Loucy (cell line): Measurements from ENCODE around the gene FANCE.

Experiments used
- H2AFZ ChIP-seq: fragments of 200-600 bp; sonication (generic); 2 replicates; pipeline ENCODE4 v1.6.0; 2016; ENCODE audit warnings: antibody characterized with exemption, mild to moderate bottlenecking, low read length, moderate library complexity
- H3F3A ChIP-seq: fragments of 200-600 bp; 2 replicates; pipeline ENCODE4 v1.6.0; 2016; ENCODE audit warnings: antibody characterized with exemption, low read depth, mild to moderate bottlenecking
- H3K27me3 ChIP-seq: fragments of 200-600 bp; sonication (generic); 2 replicates; pipeline ENCODE4 v1.6.1; 2014; ENCODE audit warnings: low read length, mild to moderate bottlenecking; ENCODE audit not compliant: insufficient read depth, poor library complexity, severe bottlenecking
- H3K36me3 ChIP-seq: fragments of 200-600 bp; sonication (generic); 2 replicates; pipeline ENCODE4 v1.6.1; 2016; ENCODE audit warnings: low read length; ENCODE audit not compliant: insufficient read depth
- H3K4me1 ChIP-seq: fragments of 200-600 bp; sonication (generic); 2 replicates; pipeline ENCODE4 v1.5.1; 2014; ENCODE audit warnings: low read length, mild to moderate bottlenecking; ENCODE audit not compliant: insufficient read depth, poor library complexity, severe bottlenecking
- H3K4me2 ChIP-seq: fragments of 200-600 bp; sonication (generic); 2 replicates; pipeline ENCODE4 v1.6.0; 2014; ENCODE audit warnings: antibody characterized with exemption, low read length, low read depth, mild to moderate bottlenecking; ENCODE audit not compliant: poor library complexity, severe bottlenecking
- H3K4me3 ChIP-seq: fragments of 200-600 bp; sonication (generic); 2 replicates; pipeline ENCODE4 v1.5.1; 2014; ENCODE audit warnings: low read length, mild to moderate bottlenecking, mixed read lengths; ENCODE audit not compliant: poor library complexity, severe bottlenecking
- H3K79me2 ChIP-seq: fragments of 200-600 bp; sonication (generic); 2 replicates; pipeline ENCODE4 v1.6.1; 2014; ENCODE audit warnings: low read length; ENCODE audit not compliant: insufficient read depth
- H3K9ac ChIP-seq: fragments of 200-600 bp; sonication (generic); 2 replicates; pipeline ENCODE4 v1.6.0; 2014; ENCODE audit warnings: mild to moderate bottlenecking, low read depth, low read length, moderate library complexity; ENCODE audit not compliant: poor library complexity, severe bottlenecking
- H3K9me2 ChIP-seq: fragments of 200-600 bp; sonication (generic); replicated peaks from 2 replicates; pipeline ENCODE4 v1.6.1; 2016; ENCODE audit warnings: low read depth, low read length, mixed read lengths
- H3K9me3 ChIP-seq: fragments of 200-600 bp; sonication (generic); 2 replicates; pipeline ENCODE4 v1.6.1; 2014; ENCODE audit warnings: mild to moderate bottlenecking, antibody characterized with exemption, low read length, low read depth; ENCODE audit not compliant: insufficient read depth
- H4K20me1 ChIP-seq: fragments of 200-600 bp; sonication (generic); 2 replicates; pipeline ENCODE4 v1.6.0; 2014; ENCODE audit warnings: antibody characterized with exemption, low read length, mild to moderate bottlenecking; ENCODE audit not compliant: insufficient read depth, poor library complexity, severe bottlenecking
- EZH2phosphoT487 ChIP-seq: fragments of 200-600 bp; IDR thresholded peaks from 2 replicates; pipeline ENCODE4 v1.6.1; 2018; ENCODE audit warnings: antibody characterized with exemption, mild to moderate bottlenecking, moderate library complexity, borderline replicate concordance
- TF ChIP-seq, protein P1 (sequence below): fragments of 200-600 bp; sonication (generic); conservative IDR thresholded peaks from 2 replicates; pipeline ENCODE4 v1.5.1; 2014; ENCODE audit warnings: mild to moderate bottlenecking, antibody characterized with exemption, low read length

FANCE gene

GRCh38 chr6:35505999-35506412, 53.9 kb downstream of the FANCE start:
- no peaks in the 10 kb centered on the region for H3K9me3 ChIP-seq

GRCh38 chr6:35506536-35506935, 54.4 kb downstream of the FANCE start:
- no peak overlapping the region for H3K4me3 ChIP-seq
- no peaks in the 10 kb centered on the region for H3K79me2 ChIP-seq
- H3K4me2 ChIP-seq, result no peak overlapping the region
- no peaks in the 10 kb centered on the region for H3K9me3 ChIP-seq
- no peaks in the 10 kb centered on the region for H3K27me3 ChIP-seq
- H4K20me1 ChIP-seq, result no peaks in the 10 kb centered on the region
- no peak overlapping the region for H2AFZ ChIP-seq
- no peak for TF ChIP-seq EZH2phosphoT487
- H3K36me3 ChIP-seq, result no peaks in the 10 kb centered on the region
- H3K9ac ChIP-seq, result no peak overlapping the region
- H3F3A ChIP-seq, result no peaks in the 10 kb centered on the region
- no peaks in the 10 kb centered on the region for H3K9me2 ChIP-seq
- no peaks in the 10 kb centered on the region for H3K4me1 ChIP-seq

More at GRCh38 chr6:35505999-35506412, 53.9 kb downstream of the FANCE start:
- Histone ChIP-seq H4K20me1 (no peaks in the 10 kb centered on the region), H2AFZ (no peak overlapping the region), H3K9me2 (no peaks in the 10 kb centered on the region), H3K36me3 (no peaks in the 10 kb centered on the region), H3K4me2 (no peak overlapping the region), H3K79me2 (no peaks in the 10 kb centered on the region), H3K4me1 (no peaks in the 10 kb centered on the region), H3F3A (no peaks in the 10 kb centered on the region), H3K9ac (no peak overlapping the region), H3K27me3 (no peaks in the 10 kb centered on the region), H3K4me3 (no peak overlapping the region)
- TF ChIP-seq EZH2phosphoT487, result no peak
- TF ChIP-seq, protein P1, sequence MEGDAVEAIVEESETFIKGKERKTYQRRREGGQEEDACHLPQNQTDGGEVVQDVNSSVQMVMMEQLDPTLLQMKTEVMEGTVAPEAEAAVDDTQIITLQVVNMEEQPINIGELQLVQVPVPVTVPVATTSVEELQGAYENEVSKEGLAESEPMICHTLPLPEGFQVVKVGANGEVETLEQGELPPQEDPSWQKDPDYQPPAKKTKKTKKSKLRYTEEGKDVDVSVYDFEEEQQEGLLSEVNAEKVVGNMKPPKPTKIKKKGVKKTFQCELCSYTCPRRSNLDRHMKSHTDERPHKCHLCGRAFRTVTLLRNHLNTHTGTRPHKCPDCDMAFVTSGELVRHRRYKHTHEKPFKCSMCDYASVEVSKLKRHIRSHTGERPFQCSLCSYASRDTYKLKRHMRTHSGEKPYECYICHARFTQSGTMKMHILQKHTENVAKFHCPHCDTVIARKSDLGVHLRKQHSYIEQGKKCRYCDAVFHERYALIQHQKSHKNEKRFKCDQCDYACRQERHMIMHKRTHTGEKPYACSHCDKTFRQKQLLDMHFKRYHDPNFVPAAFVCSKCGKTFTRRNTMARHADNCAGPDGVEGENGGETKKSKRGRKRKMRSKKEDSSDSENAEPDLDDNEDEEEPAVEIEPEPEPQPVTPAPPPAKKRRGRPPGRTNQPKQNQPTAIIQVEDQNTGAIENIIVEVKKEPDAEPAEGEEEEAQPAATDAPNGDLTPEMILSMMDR, result no peak

DNA sequence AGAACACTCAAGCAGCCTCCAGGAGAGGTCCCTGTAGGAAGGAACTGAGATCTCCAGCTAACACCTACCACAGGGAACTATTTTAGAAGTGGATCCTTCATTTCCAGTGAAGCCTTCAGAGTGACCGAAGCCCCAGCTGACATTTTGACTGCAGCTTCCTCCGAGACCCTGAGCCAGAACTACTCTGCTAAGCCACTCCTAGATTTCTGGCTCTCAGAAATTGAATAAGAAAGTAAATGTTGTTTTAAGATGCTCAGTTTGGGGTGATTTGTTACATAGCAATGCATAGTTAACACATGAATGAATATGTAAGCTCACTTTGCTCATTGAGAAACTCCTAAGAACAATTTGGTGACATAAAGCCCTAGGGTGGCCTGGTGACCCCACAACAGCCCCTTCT, 55.1 kb downstream of the FANCE start:
- Histone ChIP-seq H3K9me3 (no peaks in the 10 kb centered on the region), H3F3A (no peaks in the 10 kb centered on the region), H3K79me2 (no peaks in the 10 kb centered on the region), H3K9ac (no peak overlapping the region), H3K27me3 (no peaks in the 10 kb centered on the region), H3K36me3 (no peaks in the 10 kb centered on the region), H2AFZ (no peak overlapping the region), H3K4me1 (no peaks in the 10 kb centered on the region), H4K20me1 (no peaks in the 10 kb centered on the region), H3K4me3 (no peak overlapping the region), H3K9me2 (no peaks in the 10 kb centered on the region), H3K4me2 (no peak overlapping the region)
- TF ChIP-seq, protein P1, result no peak
- TF ChIP-seq EZH2phosphoT487, result no peak

- TF ChIP-seq EZH2phosphoT487, result no peak
- TF ChIP-seq, protein P1, result no peak
- H3K4me1 ChIP-seq, result no peaks in the 10 kb centered on the region
- H3K27me3 ChIP-seq, result no peaks in the 10 kb centered on the region
Measured at GRCh38 chr6:35508027-35508426, 55.9 kb downstream of the FANCE start.

More at GRCh38 chr6:35508027-35508426, 55.9 kb downstream of the FANCE start:
- no peaks in the 10 kb centered on the region for H3F3A ChIP-seq
- no peaks in the 10 kb centered on the region for H3K9me2 ChIP-seq
- H3K36me3 ChIP-seq, result no peaks in the 10 kb centered on the region
- no peak overlapping the region for H3K4me2 ChIP-seq
- no peak overlapping the region for H2AFZ ChIP-seq
- H3K4me3 ChIP-seq, result no peak overlapping the region
- H4K20me1 ChIP-seq, result no peaks in the 10 kb centered on the region
- no peaks in the 10 kb centered on the region for H3K9me3 ChIP-seq
- no peak overlapping the region for H3K9ac ChIP-seq
- H3K79me2 ChIP-seq, result no peaks in the 10 kb centered on the region
